Measurements from ENCODE around the gene ILK. TPM values are rescaled to one million over a fixed set of nuclear protein-coding genes. Genes with fewer than 3 reads are reported as not detected.

ILK gene
- total RNA-seq, 2 experiments from 2014 or later = 64.8 to 80.3 TPM

GRCh38 chr11:6620636-6621035, 17.1 kb downstream of the ILK start:
- TF ChIP-seq CTCF (conservative IDR thresholded peaks at IDR 0.05; ENCODE audit: low read length) (no peak), EZH2phosphoT487 (IDR thresholded peaks at IDR 0.05; ENCODE audit: borderline replicate concordance, low read depth, low read length) (no peak)
- ChIA-PET CTCF (ENCODE audit: unreplicated experiment) (interaction anchor here (2.0 kb wide), 1 partner anchor 9 kb away, joined by 8 read pairs; the partner anchor contains the start of gene TAF10), POLR2A (interaction anchor here (0.9 to 1.2 kb wide), 4 partner anchors 8 to 63 kb away, joined by 3 to 4 read pairs (median 4); partner anchors contain the start of genes MRPL17 and TAF10)
- no peak overlapping the region for H3K4me3 ChIP-seq (ENCODE audit: low read depth, low read length, poor library complexity, severe bottlenecking)
- intact Hi-C loops (cut with micrococcal nuclease; ENCODE audit: unreplicated experiment) = no loop called here
- H3K79me2 ChIP-seq (ENCODE audit: insufficient read depth, low read depth, low read length) = no peaks in the 10 kb centered on the region; the same call in 1 of the 2 replicates
- H3K27ac ChIP-seq (ENCODE audit: low read depth, low read length, poor library complexity, severe bottlenecking) = no peak overlapping the region
- no peaks in the 10 kb centered on the region for H3K9me2 ChIP-seq (ENCODE audit: insufficient read depth, low read length)
- H3K9me3 ChIP-seq (ENCODE audit: low read length) = no peaks in the 10 kb centered on the region
- H2AFZ ChIP-seq (ENCODE audit: low read length) = no peak overlapping the region
- H4K20me1 ChIP-seq (ENCODE audit: insufficient read depth, low read length) = no peaks in the 10 kb centered on the region
- DNase-seq (ENCODE audit: low spot score) = no peak
- H3K36me3 ChIP-seq (ENCODE audit: insufficient read depth, low read length) = no peaks in the 10 kb centered on the region
- no peak overlapping the region for H3K4me2 ChIP-seq (ENCODE audit: low read length)
- no TSS peak for BruUV-seq (replicated peaks)
- peaks cover 32% of the 10 kb centered on the region for H3K4me1 ChIP-seq (ENCODE audit: insufficient read depth, low read length, poor library complexity, severe bottlenecking)

DNA sequence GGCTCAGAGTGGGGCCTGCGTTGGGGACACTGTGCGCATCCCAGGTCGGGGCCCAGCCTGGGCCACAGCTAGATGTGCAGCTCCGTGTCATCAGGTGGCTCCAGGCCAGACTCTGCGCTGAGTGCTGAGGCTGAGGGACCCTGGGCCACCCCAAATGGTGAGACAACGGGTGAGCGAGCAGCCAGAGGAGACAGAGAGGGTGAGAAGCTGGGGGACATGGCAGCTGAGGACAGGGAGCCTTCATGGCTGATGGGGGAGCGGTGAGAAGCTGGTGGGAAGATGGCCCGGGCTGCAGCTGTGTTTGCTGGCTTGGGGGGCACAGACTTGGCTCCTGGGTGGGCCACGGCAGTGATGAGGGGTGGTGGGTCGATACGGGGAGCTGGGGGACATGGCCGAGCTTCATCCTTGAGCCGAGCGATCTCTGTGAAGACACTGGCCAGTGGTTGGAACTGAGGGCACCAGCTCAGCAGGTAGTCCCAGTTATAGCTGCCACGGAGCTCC, 18.2 kb downstream of the ILK start:
- intact Hi-C loops (cut with micrococcal nuclease; ENCODE audit: unreplicated experiment) = no loop called here
- no peak overlapping the region for H3K27ac ChIP-seq (ENCODE audit: low read depth, low read length, poor library complexity, severe bottlenecking)
- no peak for DNase-seq (ENCODE audit: low spot score)
- H3K4me1 ChIP-seq (ENCODE audit: insufficient read depth, low read length, poor library complexity, severe bottlenecking) = peaks cover 32% of the 10 kb centered on the region
- no peaks in the 10 kb centered on the region for H3K9me2 ChIP-seq (ENCODE audit: insufficient read depth, low read length)
- ChIA-PET CTCF (ENCODE audit: unreplicated experiment) (interaction anchor here (0.6 to 2.0 kb wide), 3 partner anchors 10 to 149 kb away, joined by 3 to 8 read pairs (median 3); partner anchors contain the start of gene TAF10), POLR2A (interaction anchor here (0.6 to 1.2 kb wide), 5 partner anchors 9 to 905 kb away, joined by 3 to 6 read pairs (median 3); no protein-coding TSS in a partner anchor)
- H4K20me1 ChIP-seq (ENCODE audit: insufficient read depth, low read length) = no peaks in the 10 kb centered on the region
- no peak overlapping the region for H3K4me3 ChIP-seq (ENCODE audit: low read depth, low read length, poor library complexity, severe bottlenecking)
- BruUV-seq (replicated peaks) = no TSS peak
- H2AFZ ChIP-seq (ENCODE audit: low read length) = no peak overlapping the region
- no peaks in the 10 kb centered on the region for H3K36me3 ChIP-seq (ENCODE audit: insufficient read depth, low read length)
- TF ChIP-seq EZH2phosphoT487 (IDR thresholded peaks at IDR 0.05; ENCODE audit: borderline replicate concordance, low read depth, low read length) (no peak), CTCF (conservative IDR thresholded peaks at IDR 0.05; ENCODE audit: low read length) (no peak)
- no peak overlapping the region for H3K4me2 ChIP-seq (ENCODE audit: low read length)
- no peaks in the 10 kb centered on the region for H3K9me3 ChIP-seq (ENCODE audit: low read length)
- H3K79me2 ChIP-seq (ENCODE audit: insufficient read depth, low read depth, low read length) = no peaks in the 10 kb centered on the region; the same call in 1 of the 2 replicates
